Stimulated activated CD8-positive, alpha-beta memory T cell treated with anti-CD3 and anti-CD28 coated beads, Interleukin-7, amount 100 ng/mL, for 4 hours (primary cell): Measurements from ENCODE around the gene GABRG3.

ENCODE experiments used
- DNase-seq, 2 donors: peaks; one replicate each; pipeline ENCODE4 v3.0.0-alpha.2; 2020; ENCODE audit warnings: low read depth in 2 of 2

The GABRG3 gene

DNA sequence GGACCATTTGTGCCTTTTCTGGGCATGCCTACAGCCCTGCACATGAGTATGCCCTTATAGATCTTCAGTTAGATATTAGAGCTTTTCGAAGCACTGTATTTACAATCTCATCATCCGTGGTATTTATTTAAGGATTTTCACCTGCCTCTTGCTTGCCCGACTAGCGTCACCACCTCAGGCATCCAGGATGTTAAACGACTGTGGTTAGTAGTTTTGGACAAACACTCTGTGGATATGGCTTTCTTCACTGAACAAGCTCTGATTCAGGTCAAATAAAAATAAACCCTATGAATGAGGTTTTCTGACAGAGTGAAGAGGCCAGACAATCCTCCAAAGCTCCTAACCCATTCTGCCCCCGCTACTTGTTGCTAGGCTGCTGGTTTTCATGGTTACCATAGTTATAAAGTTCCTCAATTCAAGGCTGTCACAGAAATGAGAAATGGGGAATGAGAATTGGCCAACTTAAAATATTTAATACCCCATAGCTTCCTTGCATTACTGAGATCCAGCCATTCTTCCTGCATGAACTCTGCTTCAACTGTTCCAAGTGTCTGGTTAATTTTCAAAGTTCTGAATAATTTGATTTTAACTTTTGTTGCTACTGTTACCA lies 440.1 kb downstream of the GABRG3 start:
- DNase-seq, result no peak

- no peak for DNase-seq
Observed at GRCh38 chr15:27412415-27412814, 441.4 kb downstream of the GABRG3 start.

GRCh38 chr15:27414168-27414870 lies 443.3 kb downstream of the GABRG3 start:
- DNase-seq, result no peak

DNA sequence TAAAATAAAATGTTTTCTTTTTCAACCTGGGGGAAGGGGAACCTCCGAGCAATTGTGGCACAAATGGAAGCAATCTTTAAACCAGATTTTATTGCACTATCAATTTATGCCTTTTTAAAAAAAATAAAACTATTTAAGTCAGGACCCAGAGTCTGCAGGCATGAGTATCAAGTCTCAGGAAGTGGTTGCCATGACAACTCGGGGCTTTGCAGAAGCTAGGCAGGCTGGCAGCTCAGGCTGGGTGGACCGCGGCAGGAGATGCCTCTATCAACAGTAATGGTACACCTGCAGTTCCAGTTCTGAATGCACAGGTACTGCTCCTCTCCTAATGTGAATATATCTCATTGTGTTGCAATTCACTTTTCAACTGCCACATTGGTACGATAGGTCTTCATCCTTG lies 447.7 kb downstream of the GABRG3 start:
- DNase-seq, result no peak

DNA sequence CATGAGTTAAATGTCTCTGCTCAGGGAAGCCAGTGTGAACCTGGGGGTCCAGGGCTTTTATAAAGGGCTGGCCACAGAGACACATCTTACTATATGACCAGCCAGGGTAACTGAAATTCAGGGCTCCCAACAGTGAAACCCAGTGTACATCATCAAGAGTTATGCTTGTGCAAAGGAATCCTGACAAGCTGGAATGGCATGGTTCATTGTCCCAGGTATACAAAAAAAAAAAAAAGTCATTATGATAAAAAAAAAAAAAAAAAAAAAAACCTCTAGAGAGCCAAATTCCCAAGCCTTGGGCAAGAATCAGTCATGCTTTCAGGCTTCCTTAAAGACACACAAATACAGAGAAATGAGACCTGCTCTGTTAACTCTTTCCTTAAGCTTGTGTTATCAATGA lies 452.0 kb downstream of the GABRG3 start:
- DNase-seq, result no peak

GRCh38 chr15:27426805-27427204 lies 455.8 kb downstream of the GABRG3 start:
- DNase-seq, result no peak

DNA sequence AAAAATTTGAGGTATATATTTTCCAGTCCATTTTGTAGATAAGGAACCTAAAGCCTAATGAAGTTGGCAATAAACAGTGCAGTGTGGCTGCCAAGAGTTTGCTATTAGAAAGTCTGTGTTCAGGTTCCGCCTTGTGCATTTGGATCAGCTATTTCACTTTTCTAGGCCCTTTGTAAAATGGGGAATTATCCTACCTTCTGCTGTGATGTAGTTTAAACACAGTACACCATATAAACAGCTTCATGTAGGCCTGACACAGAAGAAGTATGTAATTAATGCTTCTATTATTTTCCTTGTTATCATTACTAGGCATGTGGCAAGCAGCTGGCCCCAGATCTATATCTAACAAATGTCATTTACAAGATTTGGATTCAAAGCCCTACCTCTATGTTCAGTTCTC lies 456.3 kb downstream of the GABRG3 start:
- no peak for DNase-seq

DNA sequence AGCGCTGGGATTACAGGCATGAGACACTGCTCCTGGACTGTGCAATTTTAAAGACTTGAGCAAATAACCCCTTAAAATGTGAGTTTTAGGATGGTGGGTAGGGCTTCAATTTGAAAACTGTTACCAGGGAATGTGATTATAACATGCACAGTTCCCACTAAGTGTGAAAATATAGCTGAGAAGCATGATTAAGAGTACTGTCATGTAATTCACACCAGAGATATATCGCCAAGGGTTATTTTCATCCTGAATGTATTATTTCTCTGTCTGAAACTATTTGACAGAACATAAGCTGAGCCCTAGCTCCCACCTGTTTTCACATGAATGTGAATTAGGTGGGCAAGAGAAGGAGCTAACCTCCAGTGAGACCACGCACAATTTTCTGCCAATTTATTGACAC lies 457.2 kb downstream of the GABRG3 start:
- no peak for DNase-seq

DNA sequence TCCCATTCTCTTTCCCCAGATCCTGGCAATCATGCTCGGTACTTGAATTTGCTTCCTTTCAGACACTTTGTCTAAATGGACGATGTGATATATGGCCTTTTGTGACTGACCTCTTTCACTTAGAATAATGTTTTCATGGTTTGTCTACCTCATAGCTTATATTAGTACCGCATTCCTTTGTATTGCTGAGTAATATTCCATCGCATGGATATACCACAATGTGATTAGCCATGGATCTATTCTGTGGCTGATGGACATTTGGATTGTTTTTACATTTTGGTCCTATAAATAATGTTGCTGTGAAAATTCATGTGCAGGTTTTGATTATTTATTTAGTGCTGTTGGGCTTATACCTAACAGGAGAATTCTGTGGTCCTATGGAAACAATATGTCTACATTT lies 458.6 kb downstream of the GABRG3 start:
- DNase-seq, result no peak

DNA sequence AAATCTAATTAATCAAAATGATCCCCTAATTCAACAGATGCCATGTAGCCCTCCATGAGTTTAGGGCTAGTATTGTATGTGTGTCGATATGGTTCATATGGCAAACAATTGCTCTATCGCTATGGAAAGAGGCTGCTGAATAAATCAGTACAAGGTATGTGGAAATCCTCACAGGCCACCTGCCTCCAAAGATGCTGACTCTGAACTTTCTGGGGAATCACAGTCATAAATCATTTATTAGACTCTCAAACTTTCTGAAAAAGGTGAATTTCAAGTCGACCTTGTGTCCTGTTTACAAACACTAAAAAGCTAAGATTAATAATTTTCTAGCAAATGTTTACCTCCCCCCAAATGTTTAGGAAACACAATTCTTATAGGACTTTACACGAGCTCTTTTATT lies 462.6 kb downstream of the GABRG3 start:
- DNase-seq, result no peak

- DNase-seq, result no peak
Observed at GRCh38 chr15:27438403-27439375, 467.7 kb downstream of the GABRG3 start.

DNA sequence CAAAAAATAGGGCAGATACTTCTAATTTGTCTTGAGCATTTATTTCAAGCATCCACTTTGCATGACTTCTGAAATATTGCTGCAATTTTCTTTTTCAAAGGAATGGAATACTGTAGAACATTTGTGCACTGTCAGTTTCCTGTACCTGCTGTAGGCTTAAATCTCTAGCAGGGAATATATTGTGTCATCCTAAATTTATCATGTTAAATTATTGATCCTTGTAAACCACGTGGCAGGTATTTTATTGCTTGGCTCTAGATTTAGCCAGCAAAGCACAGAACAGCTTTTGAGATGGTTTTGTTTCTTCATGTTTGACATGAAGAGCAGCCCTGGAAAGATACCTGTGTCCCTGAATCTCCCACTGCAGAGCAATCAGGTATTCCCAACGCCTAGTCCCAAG lies 470.1 kb downstream of the GABRG3 start:
- no peak for DNase-seq

GRCh38 chr15:27448234-27448633 lies 477.3 kb downstream of the GABRG3 start:
- DNase-seq, result no peak

DNA sequence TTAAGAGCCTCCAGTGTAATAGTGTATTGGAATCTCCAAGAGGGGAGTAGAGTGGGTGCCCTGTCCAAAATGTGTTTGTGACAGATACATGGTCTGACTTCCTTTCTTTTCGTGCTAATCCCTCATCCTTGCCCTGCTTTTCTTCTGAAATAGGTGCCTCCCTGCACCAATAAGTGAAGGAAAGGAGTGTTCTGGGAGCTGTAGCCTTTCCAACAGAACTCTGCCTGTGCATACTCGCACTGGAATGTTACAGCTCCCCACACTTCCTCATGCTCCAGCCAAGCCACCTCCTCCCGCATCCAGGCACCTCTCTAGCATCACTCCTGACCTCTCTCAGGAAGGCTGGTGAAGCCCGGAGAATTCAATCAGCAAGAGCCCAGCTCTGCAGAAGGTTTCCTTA lies 478.0 kb downstream of the GABRG3 start:
- no peak for DNase-seq

- no peak for DNase-seq
Observed at GRCh38 chr15:27449941-27450340, 479.0 kb downstream of the GABRG3 start.

- DNase-seq, result no peak
Observed at GRCh38 chr15:27454281-27455075, 483.5 kb downstream of the GABRG3 start.

DNA sequence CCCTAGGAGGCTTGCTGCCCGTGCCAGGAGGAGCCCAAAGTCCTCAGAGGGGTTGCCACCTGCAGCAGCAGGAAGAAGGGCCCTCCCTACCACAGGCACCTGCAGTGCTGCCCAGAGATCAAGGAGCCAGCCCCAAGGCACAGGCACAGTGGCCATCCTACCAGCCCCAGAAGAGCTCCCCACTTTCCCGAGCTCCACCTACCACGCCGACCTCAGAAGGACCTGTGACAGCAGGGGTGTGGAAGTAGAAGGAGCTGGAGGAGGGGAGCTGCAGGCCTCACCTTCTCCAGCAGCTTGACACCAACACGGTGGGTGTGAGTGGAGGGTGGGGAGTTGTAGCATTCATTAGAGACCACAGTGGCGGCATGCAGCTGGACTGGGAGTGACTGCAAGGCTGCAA lies 485.8 kb downstream of the GABRG3 start:
- no peak for DNase-seq

GRCh38 chr15:27457766-27458165 lies 486.8 kb downstream of the GABRG3 start:
- DNase-seq, result no peak

DNA sequence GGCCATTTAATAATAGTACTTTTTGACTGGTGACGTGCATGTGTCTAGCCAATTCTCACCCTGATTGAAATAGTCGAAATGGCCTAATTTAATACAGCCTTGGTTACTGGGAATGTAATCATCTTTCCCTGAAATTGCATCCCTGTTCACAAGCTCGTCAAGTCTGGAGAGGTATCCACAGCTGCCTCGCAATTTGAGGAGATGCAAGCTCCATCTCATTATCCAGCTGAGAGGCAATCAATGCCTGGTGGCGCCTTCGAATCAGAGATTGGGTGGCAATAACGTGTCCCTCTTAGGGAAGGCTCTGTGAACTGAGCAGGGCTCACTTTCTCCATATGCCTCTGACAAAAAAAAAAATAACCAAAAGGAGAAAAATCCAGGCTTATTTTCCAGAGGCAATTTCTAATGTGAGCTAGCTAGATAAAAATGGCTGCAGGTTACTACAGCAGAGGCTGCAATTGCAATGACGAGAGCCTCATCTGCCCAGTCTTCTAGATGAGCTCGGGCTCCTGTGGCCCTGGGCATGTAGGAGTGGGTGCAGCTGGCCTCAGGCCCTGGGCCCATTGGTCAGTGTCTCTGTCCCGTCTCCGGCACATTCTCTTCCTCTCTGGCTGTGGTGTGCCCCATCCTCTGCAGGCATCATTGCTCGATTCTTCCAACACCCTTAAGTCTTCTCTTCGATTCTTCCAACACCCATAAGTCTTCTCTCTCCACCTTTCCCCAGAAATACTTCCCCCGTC lies 487.5 kb downstream of the GABRG3 start:
- no peak for DNase-seq

GRCh38 chr15:27459836-27460235 lies 488.9 kb downstream of the GABRG3 start:
- no peak for DNase-seq

- no peak for DNase-seq
Observed at GRCh38 chr15:27461181-27461580, 490.2 kb downstream of the GABRG3 start.
